Fibroblast of skin of right quadriceps (primary cell): ENCODE results near the gene NXPH1.

ENCODE experiments used
- DNase-seq: peaks from one replicate; pipeline ENCODE4 v3.0.0-alpha.2; 2013

NXPH1 gene

GRCh38 chr7:8739837-8740236 is 306.4 kb downstream of the NXPH1 start:
- DNase-seq: no peak

GRCh38 chr7:8742837-8743236 is 309.4 kb downstream of the NXPH1 start:
- DNase-seq: no peak

- no peak for DNase-seq
These were observed 313.9 kb downstream of the NXPH1 start for GRCh38 chr7:8747338-8747737.

GRCh38 chr7:8751557-8752231 is 318.3 kb downstream of the NXPH1 start:
- DNase-seq: no peak

GRCh38 chr7:8753355-8753754 is 319.9 kb downstream of the NXPH1 start:
- DNase-seq: no peak

GRCh38 chr7:8761731-8762130 is 328.3 kb downstream of the NXPH1 start:
- DNase-seq: no peak

GRCh38 chr7:8762803-8763202 is 329.4 kb downstream of the NXPH1 start:
- DNase-seq: no peak

DNA sequence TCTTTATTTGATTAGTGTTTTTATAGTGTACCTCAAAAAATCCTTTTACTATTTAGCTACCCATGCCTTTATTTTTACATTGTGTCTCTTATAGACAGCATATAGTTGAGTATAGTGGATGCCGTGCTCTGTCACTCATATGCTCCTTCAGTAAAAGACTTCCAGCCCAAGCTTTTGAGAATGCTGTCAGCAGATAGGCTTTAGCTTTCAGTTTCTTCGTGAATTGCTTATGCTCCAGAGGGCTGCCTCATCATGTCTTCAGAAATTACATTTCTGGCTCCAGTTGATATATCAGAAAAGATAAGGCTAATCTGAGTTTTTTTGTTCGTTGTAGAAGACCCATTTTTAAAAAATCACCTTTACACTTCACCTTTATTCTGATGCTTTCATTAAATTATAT is 332.0 kb downstream of the NXPH1 start:
- no peak for DNase-seq

DNA sequence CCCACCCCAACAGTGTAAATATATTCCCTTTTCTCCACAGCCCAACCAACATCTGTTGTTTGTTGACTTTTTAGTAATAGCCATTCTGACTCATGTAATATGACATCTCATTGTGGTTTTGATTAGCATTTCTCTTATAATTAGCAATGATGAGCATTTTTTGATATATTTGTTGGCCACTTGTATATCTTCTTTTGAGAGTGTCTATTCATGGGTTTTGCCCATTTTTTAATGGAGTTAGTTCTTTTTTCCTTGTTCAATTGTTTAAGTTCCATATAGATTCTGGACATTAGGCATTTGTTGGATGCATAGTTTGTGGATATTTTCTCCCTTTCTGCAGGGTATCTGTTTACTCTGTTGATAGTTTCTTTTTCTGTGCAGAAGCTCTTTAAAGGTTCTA is 340.1 kb downstream of the NXPH1 start:
- no peak for DNase-seq

DNA sequence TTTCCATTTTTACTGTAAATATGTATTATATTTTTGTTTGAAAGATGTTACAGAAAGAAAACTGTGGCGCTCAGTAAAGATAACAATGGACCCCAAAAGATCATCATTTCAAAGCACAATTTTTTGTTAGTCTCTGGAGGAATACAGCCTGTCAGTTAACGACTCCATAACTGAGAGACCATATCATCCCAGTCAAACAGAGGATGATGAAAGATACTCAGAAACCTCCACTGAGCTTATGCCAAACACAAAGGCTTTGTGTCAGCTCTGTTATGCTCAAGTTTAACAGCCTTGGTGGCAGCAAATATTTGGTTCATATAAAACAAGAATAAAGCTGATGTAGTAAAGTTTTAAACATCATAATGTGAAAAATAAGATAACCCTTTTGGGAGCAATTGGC is 345.1 kb downstream of the NXPH1 start:
- no peak for DNase-seq

DNA sequence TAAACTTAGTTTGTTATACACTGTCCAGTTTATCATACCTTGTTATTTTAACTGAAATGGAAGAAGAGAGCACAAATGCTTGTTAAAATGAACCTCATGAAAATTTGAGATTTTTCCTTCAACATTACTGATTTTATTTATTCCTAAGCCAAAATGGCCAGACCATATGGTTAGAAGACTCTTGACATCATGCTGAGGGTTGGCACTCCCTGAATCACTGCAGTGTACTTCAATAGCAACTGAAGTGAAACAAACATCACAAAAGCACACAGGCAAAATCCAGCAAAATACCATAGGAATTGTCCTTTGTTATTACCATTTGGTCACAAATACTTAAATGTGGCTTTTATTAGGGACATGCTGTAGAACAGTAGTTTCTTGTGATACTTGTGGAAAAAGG is 347.8 kb downstream of the NXPH1 start:
- no peak for DNase-seq

GRCh38 chr7:8783229-8783628 is 349.8 kb downstream of the NXPH1 start:
- no peak for DNase-seq

GRCh38 chr7:8785081-8785480 is 351.7 kb downstream of the NXPH1 start:
- no peak for DNase-seq

GRCh38 chr7:8800986-8801385 is 367.6 kb downstream of the NXPH1 start:
- DNase-seq: no peak
